Keratinocyte (primary cell): ENCODE data around the gene SCNN1B. TPM values are rescaled to one million over a fixed set of nuclear protein-coding genes. Genes with fewer than 3 reads are reported as not detected.

ENCODE experiments used
- DNase-seq: peaks from one replicate; pipeline ENCODE4 v3.0.0-alpha.2; 2011; ENCODE audit warnings: low read depth, missing footprints, low spot score
- FAIRE-seq: peaks from 2 replicates; lab custom pipeline; 2011; peaks lifted over from hg19 to GRCh38; lab: Jason Lieb, UNC
- H2AFZ ChIP-seq: 2 replicates; pipeline ENCODE4 v1.6.0; 2012; ENCODE audit warnings: low read length, control low read depth, inconsistent platforms; ENCODE audit not compliant: control insufficient read depth
- H3K27ac ChIP-seq: 2 replicates; pipeline ENCODE4 v1.5.1; 2011; ENCODE audit warnings: low read length; ENCODE audit not compliant: control insufficient read depth, insufficient read depth
- H3K27me3 ChIP-seq: 3 replicates; pipeline ENCODE4 v1.6.0; 2011; ENCODE audit warnings: low read length; ENCODE audit not compliant: control insufficient read depth, insufficient read depth; ENCODE audit errors: extremely low read depth
- H3K36me3 ChIP-seq, 2 experiments: 2 replicates in 1 of 2; 3 replicates in 1 of 2; pipeline ENCODE4 v1.5.1; 2011; ENCODE audit warnings: low read length in 2 of 2, mild to moderate bottlenecking in 1 of 2; ENCODE audit not compliant: control insufficient read depth in 2 of 2, insufficient read depth in 2 of 2; ENCODE audit errors: extremely low read depth in 1 of 2
- H3K4me1 ChIP-seq: 3 replicates; pipeline ENCODE4 v1.5.1; 2011; ENCODE audit warnings: low read length; ENCODE audit not compliant: control insufficient read depth, insufficient read depth; ENCODE audit errors: extremely low read depth
- H3K4me2 ChIP-seq: 3 replicates; pipeline ENCODE4 v1.6.0; 2011; ENCODE audit warnings: low read depth, low read length; ENCODE audit not compliant: control insufficient read depth, insufficient read depth; ENCODE audit errors: extremely low read depth
- H3K4me3 ChIP-seq, 3 experiments: fragments of 200-600 bp in 1 of 3; sonication (generic) in 1 of 3; 2 replicates in 2 of 3; 3 replicates in 1 of 3; pipeline ENCODE4 v1.5.1; 2011 to 2016; ENCODE audit warnings: low read length in 3 of 3, mild to moderate bottlenecking in 3 of 3, control low read depth in 2 of 3, inconsistent platforms in 1 of 3, low read depth in 1 of 3, mixed read lengths in 1 of 3, mixed run types in 1 of 3, moderate library complexity in 1 of 3; ENCODE audit not compliant: control insufficient read depth in 2 of 3, insufficient read depth in 2 of 3; ENCODE audit errors: extremely low read depth in 1 of 3
- H3K79me2 ChIP-seq: 2 replicates; pipeline ENCODE4 v1.6.0; 2012; ENCODE audit warnings: low read length; ENCODE audit not compliant: control insufficient read depth, insufficient read depth
- H3K9ac ChIP-seq: 3 replicates; pipeline ENCODE4 v1.6.0; 2011; ENCODE audit warnings: low read length; ENCODE audit not compliant: control insufficient read depth, insufficient read depth; ENCODE audit errors: extremely low read depth
- H3K9me1 ChIP-seq: 3 replicates; pipeline ENCODE4 v1.6.0; 2011; ENCODE audit warnings: low read length; ENCODE audit not compliant: control insufficient read depth, insufficient read depth; ENCODE audit errors: extremely low read depth
- H3K9me3 ChIP-seq: 2 replicates; pipeline ENCODE4 v1.5.1; 2012; ENCODE audit warnings: low read depth, low read length; ENCODE audit not compliant: control insufficient read depth
- H4K20me1 ChIP-seq: 3 replicates; pipeline ENCODE4 v1.6.0; 2011; ENCODE audit warnings: low read length; ENCODE audit not compliant: control insufficient read depth, insufficient read depth; ENCODE audit errors: extremely low read depth
- CTCF ChIP-seq, 3 experiments: IDR thresholded peaks in 1 of 3; conservative IDR thresholded peaks in 1 of 3; optimal IDR thresholded peaks in 1 of 3; 2 replicates in 2 of 3; 3 replicates in 1 of 3; pipeline versions ENCODE3 to v1.5.1; 2011; ENCODE audit warnings: low read length in 3 of 3, mild to moderate bottlenecking in 3 of 3, moderate library complexity in 2 of 3, control low read depth in 1 of 3, inconsistent platforms in 1 of 3; ENCODE audit not compliant: insufficient read depth in 2 of 3; ENCODE audit errors: extremely low read depth in 1 of 3
- EZH2 ChIP-seq: IDR thresholded peaks from one replicate; pipeline ENCODE4 v1.6.1; 2012; ENCODE audit warnings: inconsistent platforms, mild to moderate bottlenecking, low read length, moderate library complexity
- dilution Hi-C: fragments of 300-500 bp; cut with MboI; formaldehyde crosslinking; loops from one replicate; pipeline ENCODE4 v1.7.0; 2020; ENCODE audit warnings: low sequenced_read_pairs; ENCODE audit not compliant: extremely low pct_ligation_motif_present
- polyA plus RNA-seq, 5 experiments: library from polyadenylated mRNA; depleted of rRNA in 3 of 5; stranded (reverse) in 3 of 5; stranded (forward) in 1 of 5; unstranded in 1 of 5; fragments of >200 nt; gene quantifications; 1 replicate in 1 of 5; 2 replicates in 3 of 5; 3 replicates in 1 of 5; pipeline versions ENCODE4 v1.2.1 to v1.2.3, GENCODE V29; 2011 to 2012; ENCODE audit warnings: missing spikeins in 2 of 5, low read depth in 1 of 5, low replicate concordance in 1 of 5

SCNN1B gene
- polyA plus RNA-seq, 1 donor (not counting 4 experiments of a cell fraction or from before 2014, with no cell fraction given), result 0.92 TPM

GRCh38 chr16:23282568-23282967 lies 19.5 kb upstream of the SCNN1B start:
- Histone ChIP-seq H3K27me3 (no peaks in the 10 kb centered on the region), H4K20me1 (no peaks in the 10 kb centered on the region), H3K79me2 (no peaks in the 10 kb centered on the region), H3K4me2 (no peak overlapping the region), H3K9me3 (no peaks in the 10 kb centered on the region), H3K9me1 (no peaks in the 10 kb centered on the region), H3K4me1 (peaks cover 62% of the 10 kb centered on the region), H3K4me3 (no peak overlapping the region), H2AFZ (no peak overlapping the region), H3K9ac (no peak overlapping the region), H3K27ac (peak overlapping the region; percentile 13), H3K36me3 (no peaks in the 10 kb centered on the region)
- dilution Hi-C loops, result no loop called here
- FAIRE-seq, result peak; percentile 58
- no peak for DNase-seq
- TF ChIP-seq CTCF (optimal IDR thresholded peaks at IDR 0.05 in 1 of 3, IDR thresholded peaks at IDR 0.05 in 1 of 3, conservative IDR thresholded peaks at IDR 0.05 in 1 of 3; ENCODE audit: extremely low read depth in 1 of 3, insufficient read depth in 2 of 3, low read length in 3 of 3) (no peak), EZH2 (no peak)

GRCh38 chr16:23283571-23283970 lies 18.5 kb upstream of the SCNN1B start:
- H3K27ac ChIP-seq, result no peak overlapping the region
- H3K79me2 ChIP-seq, result no peaks in the 10 kb centered on the region
- FAIRE-seq (peak; percentile 44), DNase-seq (no peak)
- dilution Hi-C loops, result no loop called here
- H3K4me1 ChIP-seq, result peaks cover 54% of the 10 kb centered on the region
- no peaks in the 10 kb centered on the region for H3K36me3 ChIP-seq
- H3K4me2 ChIP-seq, result no peak overlapping the region
- H4K20me1 ChIP-seq, result no peaks in the 10 kb centered on the region
- H3K9me3 ChIP-seq, result no peaks in the 10 kb centered on the region
- H3K4me3 ChIP-seq, result no peak overlapping the region
- no peak for TF ChIP-seq EZH2
- TF ChIP-seq CTCF (optimal IDR thresholded peaks at IDR 0.05 in 1 of 3, IDR thresholded peaks at IDR 0.05 in 1 of 3, conservative IDR thresholded peaks at IDR 0.05 in 1 of 3; ENCODE audit: extremely low read depth in 1 of 3, insufficient read depth in 2 of 3, low read length in 3 of 3), result no peak
- no peak overlapping the region for H3K9ac ChIP-seq
- no peaks in the 10 kb centered on the region for H3K9me1 ChIP-seq
- H3K27me3 ChIP-seq, result no peaks in the 10 kb centered on the region
- no peak overlapping the region for H2AFZ ChIP-seq
